Measurements from ENCODE around the gene PKIG.

- TF ChIP-seq CTCF (conservative IDR thresholded peaks at IDR 0.05; ENCODE audit: low read depth, low read length): no peak
- TF ChIP-seq EZH2 (IDR thresholded peaks at IDR 0.05; ENCODE audit: borderline replicate concordance, low read depth, low read length, poor library complexity, severe bottlenecking): no peak
These were observed 12.4 kb downstream of the PKIG start for GRCh38 chr20:44594730-44595129.

Measured in A673 (cell line).